Prostate gland (tissue), 1 donor: ENCODE data around the gene MORN1.

Experiments used
- POLR2A ChIP-seq: fragments of 450-650 bp; IDR thresholded peaks from one replicate; pipeline ENCODE4 v1.6.1; 2016; ENCODE audit warnings: antibody characterized with exemption, mild to moderate bottlenecking
- POLR2AphosphoS5 ChIP-seq: sonication (generic); formaldehyde crosslinking; IDR thresholded peaks from one replicate; pipeline ENCODE4 v1.6.1; 2017; ENCODE audit warnings: antibody characterized with exemption

DNA sequence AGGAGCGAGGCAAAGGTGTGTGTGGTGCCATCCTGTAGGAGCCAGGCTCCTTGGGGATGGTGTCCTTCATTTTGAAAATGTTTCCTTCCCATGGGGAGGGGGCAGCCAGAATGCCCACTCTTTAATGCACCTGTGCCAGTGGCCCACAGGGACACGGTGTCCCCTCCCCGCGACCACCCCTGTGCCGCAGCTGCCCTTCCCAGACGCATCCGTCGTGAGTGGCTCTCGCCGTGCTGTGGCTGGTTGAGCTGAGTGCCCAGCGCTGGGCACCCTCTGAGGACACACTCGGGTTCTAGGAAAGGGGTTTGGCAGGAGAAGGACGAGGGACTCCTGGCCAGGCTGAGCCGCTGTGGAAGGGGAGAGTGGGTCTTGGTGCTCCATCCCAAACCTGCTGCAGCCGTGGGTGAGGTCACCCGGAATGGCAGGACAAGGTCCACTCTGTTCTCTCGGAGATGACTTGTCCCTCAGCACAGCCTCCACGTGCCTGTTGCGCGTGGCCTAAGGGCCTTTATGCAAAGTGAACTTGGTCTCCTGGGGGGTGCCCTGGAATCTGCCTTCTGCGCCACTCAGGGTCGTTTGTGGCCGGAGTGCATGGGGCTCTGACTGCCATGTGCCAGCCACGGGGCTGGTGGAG is 88.9 kb downstream of the MORN1 start:
- TF ChIP-seq POLR2AphosphoS5 = no peak
- no peak for TF ChIP-seq POLR2A
